SK-N-SH (cell line): Measurements from ENCODE around the gene SORCS3. TPM values are rescaled to one million over a fixed set of nuclear protein-coding genes. Genes with fewer than 3 reads are reported as not detected.

Experiments
- CTCF ChIA-PET: fragments of 300-600, 350-600 bp; formaldehyde crosslinking; extraction: SDS; loops from one replicate; lab custom pipeline; 2021; lab: Yijun Ruan, JAX
- POLR2A ChIA-PET: fragments of 350-600 bp; sonication (Branson Sonifier 250); formaldehyde crosslinking; extraction: SDS; loops from one replicate; lab custom pipeline; 2020; ENCODE audit warnings: antibody characterized with exemption, inconsistent platforms; lab: Yijun Ruan, JAX
- DNase-seq: peaks from one replicate; pipeline ENCODE4 v3.0.0; 2012
- H2AFZ ChIP-seq: fragments of 200-600 bp; sonication (generic); 2 replicates; pipeline ENCODE4 v1.8.1; 2016; ENCODE audit warnings: antibody characterized with exemption, mild to moderate bottlenecking, low read depth
- H3F3A ChIP-seq: fragments of 200-600 bp; sonication (generic); replicated peaks from 2 replicates; pipeline ENCODE3; 2016; ENCODE audit warnings: antibody characterized with exemption, mild to moderate bottlenecking; ENCODE audit not compliant: insufficient read depth
- H3K27ac ChIP-seq, 2 experiments: fragments of 200-500 bp in 1 of 2; fragments of 200-600 bp in 1 of 2; sonication (Bioruptor generic) in 1 of 2; sonication (generic), shearing (Covaris generic) in 1 of 2; 2 replicates each; pipeline versions ENCODE4 v1.5.1 to v1.6.1; 2014 to 2016; ENCODE audit warnings: low read depth in 2 of 2, inconsistent platforms in 1 of 2, low read length in 1 of 2, mild to moderate bottlenecking in 1 of 2, mixed read lengths in 1 of 2
- H3K27me3 ChIP-seq: fragments of 200-600 bp; sonication (generic), shearing (Covaris generic); 2 replicates; pipeline ENCODE4 v1.6.1; 2016; ENCODE audit warnings: mixed run types; ENCODE audit not compliant: insufficient read depth
- H3K36me3 ChIP-seq, 2 experiments: fragments of 200-500 bp in 1 of 2; fragments of 200-600 bp in 1 of 2; sonication (Bioruptor generic) in 1 of 2; sonication (generic) in 1 of 2; replicated peaks in 1 of 2; 2 replicates each; pipeline versions ENCODE3 to v1.5.1; 2014 to 2016; ENCODE audit warnings: low read length in 1 of 2, mild to moderate bottlenecking in 1 of 2; ENCODE audit not compliant: insufficient read depth in 2 of 2, control insufficient read depth in 1 of 2
- H3K4me1 ChIP-seq, 2 experiments: fragments of 200-500 bp in 1 of 2; fragments of 200-600 bp in 1 of 2; sonication (Bioruptor generic) in 1 of 2; sonication (generic), shearing (Covaris generic) in 1 of 2; 2 replicates each; pipeline versions ENCODE4 v1.5.1 to v1.6.1; 2014 to 2016; ENCODE audit warnings: low read depth in 1 of 2, low read length in 1 of 2, mixed run types in 1 of 2; ENCODE audit not compliant: insufficient read depth in 2 of 2, control insufficient read depth in 1 of 2
- H3K4me2 ChIP-seq: fragments of 200-600 bp; sonication (generic), shearing (Covaris generic); 2 replicates; pipeline ENCODE4 v1.6.1; 2017; ENCODE audit warnings: mixed run types
- H3K4me3 ChIP-seq, 2 experiments: fragments of 200-500 bp in 1 of 2; fragments of 200-600 bp in 1 of 2; sonication (Bioruptor generic) in 1 of 2; sonication (generic), shearing (Covaris generic) in 1 of 2; 2 replicates each; pipeline versions ENCODE4 v1.5.1 to v1.8.1; 2014 to 2016; ENCODE audit warnings: low read depth in 2 of 2, inconsistent platforms in 1 of 2, low read length in 1 of 2, mild to moderate bottlenecking in 1 of 2, mixed read lengths in 1 of 2, moderate library complexity in 1 of 2
- H3K79me2 ChIP-seq: fragments of 200-600 bp; sonication (generic); 2 replicates; pipeline ENCODE4 v1.8.1; 2017; ENCODE audit warnings: mild to moderate bottlenecking; ENCODE audit not compliant: insufficient read depth
- H3K9ac ChIP-seq: fragments of 200-600 bp; sonication (generic); 2 replicates; pipeline ENCODE4 v1.6.1; 2017; ENCODE audit warnings: mixed run types
- H3K9me2 ChIP-seq: fragments of 200-600 bp; sonication (generic); 2 replicates; pipeline ENCODE4 v1.6.1; 2017; ENCODE audit warnings: mixed run types
- H3K9me3 ChIP-seq: fragments of 200-600 bp; sonication (generic); 2 replicates; pipeline ENCODE4 v1.6.1; 2017; ENCODE audit warnings: mixed run types, mild to moderate bottlenecking, moderate library complexity
- H4K20me1 ChIP-seq: fragments of 200-600 bp; sonication (generic); 2 replicates; pipeline ENCODE4 v1.6.1; 2017; ENCODE audit warnings: mild to moderate bottlenecking, mixed run types; ENCODE audit not compliant: insufficient read depth
- CHD2 ChIP-seq: fragments of 150-350 bp; IDR thresholded peaks from 2 replicates; pipeline ENCODE4 v1.6.1; 2018; ENCODE audit warnings: low read length; ENCODE audit not compliant: partially characterized antibody
- ELF1 ChIP-seq: IDR thresholded peaks from 2 replicates; pipeline ENCODE4 v1.4.0; 2012
- EP300 ChIP-seq, 2 experiments: IDR thresholded peaks; 2 replicates each; pipeline versions ENCODE4 v1.4.0 to v1.6.1; 2012; ENCODE audit warnings: borderline replicate concordance in 1 of 2, low read depth in 1 of 2, low read length in 1 of 2
- EZH2phosphoT487 ChIP-seq: fragments of 200-600 bp; sonication (generic); IDR thresholded peaks from 2 replicates; pipeline ENCODE4 v1.6.1; 2017; ENCODE audit warnings: low read depth, mixed run types, mild to moderate bottlenecking, antibody characterized with exemption, moderate library complexity, borderline replicate concordance
- FOSL2 ChIP-seq: IDR thresholded peaks from 2 replicates; pipeline ENCODE4 v1.4.0; 2012; ENCODE audit warnings: low read depth, mild to moderate bottlenecking, moderate library complexity, borderline replicate concordance
- FOXJ3 ChIP-seq: sonication (generic); formaldehyde crosslinking; IDR thresholded peaks from 2 replicates; pipeline ENCODE4 v1.5.1; 2020; ENCODE audit warnings: mild to moderate bottlenecking, missing genetic modification reagents
- NRF1 ChIP-seq: IDR thresholded peaks from 2 replicates; pipeline ENCODE4 v1.6.1; 2012; ENCODE audit warnings: low read depth, mild to moderate bottlenecking, low read length
- RAD21 ChIP-seq: IDR thresholded peaks from 2 replicates; pipeline ENCODE4 v1.6.1; 2012; ENCODE audit warnings: mild to moderate bottlenecking, low read length
- RFX5 ChIP-seq: IDR thresholded peaks from 2 replicates; pipeline ENCODE4 v1.6.1; 2012; ENCODE audit warnings: mild to moderate bottlenecking, improper control_type of control experiment, low read length
- TAF1 ChIP-seq: IDR thresholded peaks from 2 replicates; pipeline ENCODE4 v1.6.1; 2012; ENCODE audit warnings: low read depth, mild to moderate bottlenecking, low read length, moderate library complexity, borderline replicate concordance
- TCF12 ChIP-seq: IDR thresholded peaks from 2 replicates; pipeline ENCODE4 v1.4.0; 2012
- TEAD4 ChIP-seq: IDR thresholded peaks from 2 replicates; pipeline ENCODE4 v1.4.0; 2012; ENCODE audit warnings: mild to moderate bottlenecking, borderline replicate concordance; ENCODE audit not compliant: insufficient read depth
- YY1 ChIP-seq: IDR thresholded peaks from 2 replicates; pipeline ENCODE4 v1.4.0; 2012; ENCODE audit warnings: low read depth, mild to moderate bottlenecking
- WGBS: methylation state at CpG from one replicate; pipeline ENCODE4 v1.1.6; 2017; ENCODE audit warnings: low lambda C conversion rate; 5-methylcytosine and 5-hydroxymethylcytosine counted together
- polyA plus RNA-seq, 3 experiments: library from polyadenylated mRNA; depleted of rRNA; stranded (reverse); fragments of >200 nt; gene quantifications; 2 replicates each; pipeline ENCODE4 v1.2.3, GENCODE V29; 2012
- TF ChIP-seq, protein P1 (sequence below): IDR thresholded peaks from 2 replicates; pipeline ENCODE4 v1.6.1; 2012; ENCODE audit warnings: mild to moderate bottlenecking, low read depth, low read length, moderate library complexity
- TF ChIP-seq, protein P2 (sequence below): fragments of 150-350 bp; IDR thresholded peaks from 2 replicates; pipeline ENCODE4 v1.6.1; 2016; ENCODE audit warnings: mild to moderate bottlenecking, low read depth, low read length
- TF ChIP-seq, protein P3 (sequence below): IDR thresholded peaks from 2 replicates; pipeline ENCODE4; 2012
- TF ChIP-seq, protein P4 (sequence below): IDR thresholded peaks from 2 replicates; pipeline ENCODE4 v1.4.0; 2012; ENCODE audit warnings: low read depth, borderline replicate concordance
- TF ChIP-seq, protein P5 (sequence below): IDR thresholded peaks from 2 replicates; pipeline ENCODE4 v1.4.0; 2012; ENCODE audit warnings: low read depth, borderline replicate concordance
- TF ChIP-seq, protein P6 (sequence below): fragments of 150-350 bp; IDR thresholded peaks from 2 replicates; pipeline ENCODE4 v1.6.1; 2017; ENCODE audit warnings: antibody characterized with exemption, low read length, low read depth, borderline replicate concordance
- TF ChIP-seq, protein P7 (sequence below): fragments of 200-600 bp; sonication (generic); IDR thresholded peaks from 2 replicates; pipeline ENCODE4 v1.6.1; 2017; ENCODE audit warnings: antibody characterized with exemption, mild to moderate bottlenecking, moderate library complexity

The SORCS3 gene
- polyA plus RNA-seq, 1 of the 3 experiments (the other 2 are of a cell fraction), result not detected

DNA sequence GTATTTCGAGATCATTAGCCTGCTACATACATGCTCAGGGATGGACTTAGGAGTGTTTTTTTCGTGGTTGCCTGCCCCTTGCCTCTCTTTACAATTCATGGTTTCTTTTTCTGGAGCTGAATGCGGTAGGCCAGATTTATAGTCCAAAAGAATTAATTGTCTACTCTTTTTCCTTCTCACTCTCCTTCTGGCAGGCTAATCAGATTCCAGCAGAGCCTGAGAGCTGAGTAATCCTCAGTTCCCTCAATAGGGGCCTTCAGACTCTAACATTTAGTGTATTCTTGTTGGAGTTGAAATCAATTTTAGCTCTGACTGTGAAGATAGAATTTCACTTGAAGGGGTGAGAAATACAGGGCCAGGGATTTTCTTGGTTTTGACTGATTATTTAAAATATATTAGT is 16.4 kb downstream of the SORCS3 start (continued):
- no peak for TF ChIP-seq CHD2

DNA sequence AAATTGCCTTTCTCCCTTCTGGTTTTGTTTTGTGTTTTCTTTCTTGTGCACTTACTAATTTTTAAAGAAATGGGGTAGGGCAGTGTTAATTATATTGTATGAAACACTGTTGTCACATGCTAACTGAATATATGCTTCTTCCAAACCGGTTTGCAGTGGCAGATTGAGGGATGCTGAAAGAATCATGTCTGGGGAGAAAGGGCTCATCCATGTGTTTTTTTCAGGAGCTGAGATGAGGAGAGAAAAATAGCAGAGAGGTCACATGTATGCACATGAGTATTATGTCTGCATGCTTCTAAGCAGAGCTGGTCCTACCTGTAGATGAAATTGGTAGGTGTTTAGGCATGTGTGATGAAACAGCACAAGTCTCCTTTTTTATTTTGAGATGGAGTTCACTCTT is 17.0 kb downstream of the SORCS3 start:
- CTCF ChIA-PET, result interaction anchor here (0.7 to 1.9 kb wide), 5 partner anchors 10 to 224 kb away, joined by 3 to 5 read pairs (median 4); partner anchors contain the start of gene SORCS3
- POLR2A ChIA-PET, result no interaction called here
- H3K9me2 ChIP-seq, result no peaks in the 10 kb centered on the region
- WGBS, result 11% methylated on average over 1 of the region's 1 CpG
- H3K79me2 ChIP-seq, result no peaks in the 10 kb centered on the region
- no peaks in the 10 kb centered on the region for H3K36me3 ChIP-seq
- no peaks in the 10 kb centered on the region for H4K20me1 ChIP-seq
- no peak overlapping the region for H2AFZ ChIP-seq
- H3K4me1 ChIP-seq, result no peaks in the 10 kb centered on the region
- H3K4me3 ChIP-seq, result no peak overlapping the region
- H3K9me3 ChIP-seq, result no peaks in the 10 kb centered on the region
- no peak overlapping the region for H3K27ac ChIP-seq
- no peaks in the 10 kb centered on the region for H3K27me3 ChIP-seq
- no peak for DNase-seq
- H3K9ac ChIP-seq, result no peak overlapping the region
- no peak overlapping the region for H3K4me2 ChIP-seq
- no peaks in the 10 kb centered on the region for H3F3A ChIP-seq
- TF ChIP-seq ELF1 (no peak), TEAD4 (no peak), EZH2phosphoT487 (no peak), RFX5 (no peak), CHD2 (no peak), RAD21 (no peak), TCF12 (no peak), FOXJ3 (CRISPR knock-in tag) (no peak), EP300 (IDR thresholded peaks at IDR 0.05; ENCODE audit: borderline replicate concordance in 1 of 2, low read depth in 1 of 2, low read length in 1 of 2) (no peak), YY1 (no peak), NRF1 (no peak), TAF1 (no peak), FOSL2 (no peak)
- TF ChIP-seq, protein P1, sequence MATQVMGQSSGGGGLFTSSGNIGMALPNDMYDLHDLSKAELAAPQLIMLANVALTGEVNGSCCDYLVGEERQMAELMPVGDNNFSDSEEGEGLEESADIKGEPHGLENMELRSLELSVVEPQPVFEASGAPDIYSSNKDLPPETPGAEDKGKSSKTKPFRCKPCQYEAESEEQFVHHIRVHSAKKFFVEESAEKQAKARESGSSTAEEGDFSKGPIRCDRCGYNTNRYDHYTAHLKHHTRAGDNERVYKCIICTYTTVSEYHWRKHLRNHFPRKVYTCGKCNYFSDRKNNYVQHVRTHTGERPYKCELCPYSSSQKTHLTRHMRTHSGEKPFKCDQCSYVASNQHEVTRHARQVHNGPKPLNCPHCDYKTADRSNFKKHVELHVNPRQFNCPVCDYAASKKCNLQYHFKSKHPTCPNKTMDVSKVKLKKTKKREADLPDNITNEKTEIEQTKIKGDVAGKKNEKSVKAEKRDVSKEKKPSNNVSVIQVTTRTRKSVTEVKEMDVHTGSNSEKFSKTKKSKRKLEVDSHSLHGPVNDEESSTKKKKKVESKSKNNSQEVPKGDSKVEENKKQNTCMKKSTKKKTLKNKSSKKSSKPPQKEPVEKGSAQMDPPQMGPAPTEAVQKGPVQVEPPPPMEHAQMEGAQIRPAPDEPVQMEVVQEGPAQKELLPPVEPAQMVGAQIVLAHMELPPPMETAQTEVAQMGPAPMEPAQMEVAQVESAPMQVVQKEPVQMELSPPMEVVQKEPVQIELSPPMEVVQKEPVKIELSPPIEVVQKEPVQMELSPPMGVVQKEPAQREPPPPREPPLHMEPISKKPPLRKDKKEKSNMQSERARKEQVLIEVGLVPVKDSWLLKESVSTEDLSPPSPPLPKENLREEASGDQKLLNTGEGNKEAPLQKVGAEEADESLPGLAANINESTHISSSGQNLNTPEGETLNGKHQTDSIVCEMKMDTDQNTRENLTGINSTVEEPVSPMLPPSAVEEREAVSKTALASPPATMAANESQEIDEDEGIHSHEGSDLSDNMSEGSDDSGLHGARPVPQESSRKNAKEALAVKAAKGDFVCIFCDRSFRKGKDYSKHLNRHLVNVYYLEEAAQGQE, result no peak
- TF ChIP-seq, protein P2, sequence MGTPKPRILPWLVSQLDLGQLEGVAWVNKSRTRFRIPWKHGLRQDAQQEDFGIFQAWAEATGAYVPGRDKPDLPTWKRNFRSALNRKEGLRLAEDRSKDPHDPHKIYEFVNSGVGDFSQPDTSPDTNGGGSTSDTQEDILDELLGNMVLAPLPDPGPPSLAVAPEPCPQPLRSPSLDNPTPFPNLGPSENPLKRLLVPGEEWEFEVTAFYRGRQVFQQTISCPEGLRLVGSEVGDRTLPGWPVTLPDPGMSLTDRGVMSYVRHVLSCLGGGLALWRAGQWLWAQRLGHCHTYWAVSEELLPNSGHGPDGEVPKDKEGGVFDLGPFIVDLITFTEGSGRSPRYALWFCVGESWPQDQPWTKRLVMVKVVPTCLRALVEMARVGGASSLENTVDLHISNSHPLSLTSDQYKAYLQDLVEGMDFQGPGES, result no peak
- TF ChIP-seq, protein P3, sequence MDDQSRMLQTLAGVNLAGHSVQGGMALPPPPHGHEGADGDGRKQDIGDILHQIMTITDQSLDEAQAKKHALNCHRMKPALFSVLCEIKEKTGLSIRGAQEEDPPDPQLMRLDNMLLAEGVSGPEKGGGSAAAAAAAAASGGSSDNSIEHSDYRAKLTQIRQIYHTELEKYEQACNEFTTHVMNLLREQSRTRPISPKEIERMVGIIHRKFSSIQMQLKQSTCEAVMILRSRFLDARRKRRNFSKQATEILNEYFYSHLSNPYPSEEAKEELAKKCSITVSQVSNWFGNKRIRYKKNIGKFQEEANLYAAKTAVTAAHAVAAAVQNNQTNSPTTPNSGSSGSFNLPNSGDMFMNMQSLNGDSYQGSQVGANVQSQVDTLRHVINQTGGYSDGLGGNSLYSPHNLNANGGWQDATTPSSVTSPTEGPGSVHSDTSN, result no peak
- TF ChIP-seq, protein P4, sequence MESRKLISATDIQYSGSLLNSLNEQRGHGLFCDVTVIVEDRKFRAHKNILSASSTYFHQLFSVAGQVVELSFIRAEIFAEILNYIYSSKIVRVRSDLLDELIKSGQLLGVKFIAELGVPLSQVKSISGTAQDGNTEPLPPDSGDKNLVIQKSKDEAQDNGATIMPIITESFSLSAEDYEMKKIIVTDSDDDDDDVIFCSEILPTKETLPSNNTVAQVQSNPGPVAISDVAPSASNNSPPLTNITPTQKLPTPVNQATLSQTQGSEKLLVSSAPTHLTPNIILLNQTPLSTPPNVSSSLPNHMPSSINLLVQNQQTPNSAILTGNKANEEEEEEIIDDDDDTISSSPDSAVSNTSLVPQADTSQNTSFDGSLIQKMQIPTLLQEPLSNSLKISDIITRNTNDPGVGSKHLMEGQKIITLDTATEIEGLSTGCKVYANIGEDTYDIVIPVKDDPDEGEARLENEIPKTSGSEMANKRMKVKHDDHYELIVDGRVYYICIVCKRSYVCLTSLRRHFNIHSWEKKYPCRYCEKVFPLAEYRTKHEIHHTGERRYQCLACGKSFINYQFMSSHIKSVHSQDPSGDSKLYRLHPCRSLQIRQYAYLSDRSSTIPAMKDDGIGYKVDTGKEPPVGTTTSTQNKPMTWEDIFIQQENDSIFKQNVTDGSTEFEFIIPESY, result no peak
- TF ChIP-seq, protein P5, sequence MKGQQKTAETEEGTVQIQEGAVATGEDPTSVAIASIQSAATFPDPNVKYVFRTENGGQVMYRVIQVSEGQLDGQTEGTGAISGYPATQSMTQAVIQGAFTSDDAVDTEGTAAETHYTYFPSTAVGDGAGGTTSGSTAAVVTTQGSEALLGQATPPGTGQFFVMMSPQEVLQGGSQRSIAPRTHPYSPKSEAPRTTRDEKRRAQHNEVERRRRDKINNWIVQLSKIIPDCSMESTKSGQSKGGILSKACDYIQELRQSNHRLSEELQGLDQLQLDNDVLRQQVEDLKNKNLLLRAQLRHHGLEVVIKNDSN, result no peak
- TF ChIP-seq, protein P6, sequence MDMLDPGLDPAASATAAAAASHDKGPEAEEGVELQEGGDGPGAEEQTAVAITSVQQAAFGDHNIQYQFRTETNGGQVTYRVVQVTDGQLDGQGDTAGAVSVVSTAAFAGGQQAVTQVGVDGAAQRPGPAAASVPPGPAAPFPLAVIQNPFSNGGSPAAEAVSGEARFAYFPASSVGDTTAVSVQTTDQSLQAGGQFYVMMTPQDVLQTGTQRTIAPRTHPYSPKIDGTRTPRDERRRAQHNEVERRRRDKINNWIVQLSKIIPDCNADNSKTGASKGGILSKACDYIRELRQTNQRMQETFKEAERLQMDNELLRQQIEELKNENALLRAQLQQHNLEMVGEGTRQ, result no peak
- TF ChIP-seq, protein P7, sequence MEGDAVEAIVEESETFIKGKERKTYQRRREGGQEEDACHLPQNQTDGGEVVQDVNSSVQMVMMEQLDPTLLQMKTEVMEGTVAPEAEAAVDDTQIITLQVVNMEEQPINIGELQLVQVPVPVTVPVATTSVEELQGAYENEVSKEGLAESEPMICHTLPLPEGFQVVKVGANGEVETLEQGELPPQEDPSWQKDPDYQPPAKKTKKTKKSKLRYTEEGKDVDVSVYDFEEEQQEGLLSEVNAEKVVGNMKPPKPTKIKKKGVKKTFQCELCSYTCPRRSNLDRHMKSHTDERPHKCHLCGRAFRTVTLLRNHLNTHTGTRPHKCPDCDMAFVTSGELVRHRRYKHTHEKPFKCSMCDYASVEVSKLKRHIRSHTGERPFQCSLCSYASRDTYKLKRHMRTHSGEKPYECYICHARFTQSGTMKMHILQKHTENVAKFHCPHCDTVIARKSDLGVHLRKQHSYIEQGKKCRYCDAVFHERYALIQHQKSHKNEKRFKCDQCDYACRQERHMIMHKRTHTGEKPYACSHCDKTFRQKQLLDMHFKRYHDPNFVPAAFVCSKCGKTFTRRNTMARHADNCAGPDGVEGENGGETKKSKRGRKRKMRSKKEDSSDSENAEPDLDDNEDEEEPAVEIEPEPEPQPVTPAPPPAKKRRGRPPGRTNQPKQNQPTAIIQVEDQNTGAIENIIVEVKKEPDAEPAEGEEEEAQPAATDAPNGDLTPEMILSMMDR, result no peak
